ENCODE measurements around the gene SPOCK2.
"Not testable (repeated sequence)": the region's sequence is repeated elsewhere in the genome, so short reads cannot be mapped to it uniquely, and the experiment has no call there.

The SPOCK2 gene

DNA sequence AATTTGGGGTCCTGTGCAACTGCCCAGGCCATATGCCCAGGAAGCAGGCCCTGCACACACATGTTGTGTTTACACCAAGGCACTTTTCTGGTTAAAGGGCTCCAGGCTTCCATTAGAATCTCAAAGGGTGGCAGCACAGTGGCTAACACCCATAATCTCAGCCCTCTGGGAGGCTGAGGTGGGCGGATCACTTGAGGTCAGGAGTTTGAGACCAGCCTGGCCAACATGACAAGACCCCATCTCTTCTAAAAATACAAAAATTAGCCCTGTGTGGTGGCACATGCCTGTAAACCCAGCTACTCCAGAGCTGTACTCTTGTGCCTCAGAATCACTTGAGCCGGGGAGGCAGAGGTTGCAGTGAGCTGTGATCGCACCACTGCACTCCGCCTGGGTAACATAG is 53.6 kb downstream of the SPOCK2 start:
- TF ChIP-seq, protein P1, sequence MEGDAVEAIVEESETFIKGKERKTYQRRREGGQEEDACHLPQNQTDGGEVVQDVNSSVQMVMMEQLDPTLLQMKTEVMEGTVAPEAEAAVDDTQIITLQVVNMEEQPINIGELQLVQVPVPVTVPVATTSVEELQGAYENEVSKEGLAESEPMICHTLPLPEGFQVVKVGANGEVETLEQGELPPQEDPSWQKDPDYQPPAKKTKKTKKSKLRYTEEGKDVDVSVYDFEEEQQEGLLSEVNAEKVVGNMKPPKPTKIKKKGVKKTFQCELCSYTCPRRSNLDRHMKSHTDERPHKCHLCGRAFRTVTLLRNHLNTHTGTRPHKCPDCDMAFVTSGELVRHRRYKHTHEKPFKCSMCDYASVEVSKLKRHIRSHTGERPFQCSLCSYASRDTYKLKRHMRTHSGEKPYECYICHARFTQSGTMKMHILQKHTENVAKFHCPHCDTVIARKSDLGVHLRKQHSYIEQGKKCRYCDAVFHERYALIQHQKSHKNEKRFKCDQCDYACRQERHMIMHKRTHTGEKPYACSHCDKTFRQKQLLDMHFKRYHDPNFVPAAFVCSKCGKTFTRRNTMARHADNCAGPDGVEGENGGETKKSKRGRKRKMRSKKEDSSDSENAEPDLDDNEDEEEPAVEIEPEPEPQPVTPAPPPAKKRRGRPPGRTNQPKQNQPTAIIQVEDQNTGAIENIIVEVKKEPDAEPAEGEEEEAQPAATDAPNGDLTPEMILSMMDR (IDR thresholded peaks at IDR 0.05; ENCODE audit: insufficient read depth, low read length, missing control alignments) = no peak
- POLR2A ChIA-PET = no interaction called here
- H3K4me3 ChIP-seq (ENCODE audit: low read depth, low read length) = no peak overlapping the region
- CTCF ChIA-PET = interaction anchor here (1.0 to 2.0 kb wide), 4 partner anchors 11 to 78 kb away, joined by 3 to 22 read pairs (median 6); no protein-coding TSS in a partner anchor
- no peak for DNase-seq (ENCODE audit: low read depth, low spot score)

DNA sequence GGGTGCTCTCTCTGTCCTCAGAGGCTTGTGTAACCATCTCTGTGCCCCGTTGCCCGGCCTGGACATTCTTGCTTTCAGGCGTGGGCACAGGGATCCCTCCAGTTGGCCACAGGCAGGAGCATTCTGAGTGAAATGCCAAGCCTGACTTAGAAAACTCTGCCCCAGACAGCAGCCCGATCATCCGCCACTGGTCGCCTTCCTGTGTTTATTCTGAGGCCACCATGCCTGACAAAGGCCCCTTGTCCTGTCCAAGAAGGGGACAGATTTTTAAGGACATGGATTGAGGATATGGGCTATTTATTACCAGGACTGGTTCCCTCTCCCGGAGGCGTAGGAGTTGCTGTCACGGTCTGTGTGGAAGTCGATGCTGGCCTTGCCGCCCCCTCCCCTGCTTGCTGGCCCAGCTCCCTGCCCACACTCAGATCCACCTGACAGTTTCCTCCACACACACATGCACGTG is 54.3 kb downstream of the SPOCK2 start:
- POLR2A ChIA-PET = no interaction called here
- no peak overlapping the region for H3K4me3 ChIP-seq (ENCODE audit: low read depth, low read length)
- CTCF ChIA-PET = interaction anchor here (2.0 kb wide), 1 partner anchor 11 kb away, joined by 9 read pairs; no protein-coding TSS in a partner anchor
- TF ChIP-seq, protein P1 (IDR thresholded peaks at IDR 0.05; ENCODE audit: insufficient read depth, low read length, missing control alignments) = no peak
- DNase-seq (ENCODE audit: low read depth, low spot score) = no peak

DNA sequence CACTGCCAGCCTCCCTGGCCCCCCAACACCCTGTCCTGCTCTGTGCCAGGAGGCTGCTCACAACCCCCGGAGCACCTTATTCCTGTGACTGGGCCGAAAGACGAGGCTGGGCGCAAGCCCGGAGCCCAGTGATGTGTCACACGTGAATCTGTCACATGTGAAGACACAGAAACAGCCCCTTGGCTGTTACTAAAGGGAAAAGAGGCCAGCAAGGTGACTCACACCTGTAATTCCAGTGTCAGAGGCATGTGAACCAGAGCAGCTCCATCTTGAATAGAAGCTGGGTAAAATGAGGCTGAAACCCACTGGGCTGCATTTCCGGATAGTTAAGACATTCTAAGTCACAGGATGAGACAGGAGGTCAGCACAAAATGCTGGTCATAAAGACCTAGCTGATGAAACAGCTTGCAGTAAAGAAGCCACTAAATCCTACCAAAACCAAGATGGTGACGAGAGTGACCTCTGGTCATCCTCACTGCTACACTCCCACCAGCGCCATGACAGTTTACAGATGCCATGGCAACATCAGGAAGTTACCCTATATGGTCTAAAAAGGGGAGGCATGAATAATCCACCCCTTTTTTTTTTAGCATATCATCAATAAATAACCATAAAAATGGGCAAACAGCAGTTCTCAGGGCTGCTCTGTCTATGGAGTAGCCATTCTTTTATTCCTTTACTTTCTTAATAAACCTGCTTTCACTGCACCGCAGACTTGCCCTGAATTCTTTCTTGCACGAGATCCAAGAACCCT is 55.8 kb downstream of the SPOCK2 start:
- CTCF ChIA-PET = interaction anchor here (1.2 to 2.1 kb wide), 2 partner anchors 15 to 75 kb away, joined by 4 to 10 read pairs; no protein-coding TSS in a partner anchor
- POLR2A ChIA-PET; DNase-seq (ENCODE audit: low read depth, low spot score); H3K4me3 ChIP-seq (ENCODE audit: low read depth, low read length): not testable (repeated sequence)

DNA sequence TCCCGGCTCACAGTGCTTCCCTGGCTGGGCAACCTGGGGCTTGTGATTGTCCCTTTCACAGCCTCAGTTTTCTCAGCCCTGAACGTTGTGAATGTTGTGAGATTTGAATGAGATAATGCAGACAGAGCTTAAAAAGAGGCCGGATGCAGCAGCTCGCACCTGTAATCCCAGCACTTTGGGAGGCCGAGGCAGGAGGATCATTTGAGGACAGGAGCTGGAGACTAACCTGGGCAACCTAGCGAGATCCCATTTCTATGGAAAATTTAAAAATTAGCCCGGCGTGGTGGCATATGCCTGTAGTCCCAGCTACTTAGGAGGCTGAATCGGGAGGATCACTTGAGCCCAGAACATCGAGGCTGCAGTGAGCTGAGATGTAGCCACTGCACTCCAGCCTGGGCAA is 56.6 kb downstream of the SPOCK2 start:
- TF ChIP-seq, protein P1 (IDR thresholded peaks at IDR 0.05; ENCODE audit: insufficient read depth, low read length, missing control alignments) = no peak

DNA sequence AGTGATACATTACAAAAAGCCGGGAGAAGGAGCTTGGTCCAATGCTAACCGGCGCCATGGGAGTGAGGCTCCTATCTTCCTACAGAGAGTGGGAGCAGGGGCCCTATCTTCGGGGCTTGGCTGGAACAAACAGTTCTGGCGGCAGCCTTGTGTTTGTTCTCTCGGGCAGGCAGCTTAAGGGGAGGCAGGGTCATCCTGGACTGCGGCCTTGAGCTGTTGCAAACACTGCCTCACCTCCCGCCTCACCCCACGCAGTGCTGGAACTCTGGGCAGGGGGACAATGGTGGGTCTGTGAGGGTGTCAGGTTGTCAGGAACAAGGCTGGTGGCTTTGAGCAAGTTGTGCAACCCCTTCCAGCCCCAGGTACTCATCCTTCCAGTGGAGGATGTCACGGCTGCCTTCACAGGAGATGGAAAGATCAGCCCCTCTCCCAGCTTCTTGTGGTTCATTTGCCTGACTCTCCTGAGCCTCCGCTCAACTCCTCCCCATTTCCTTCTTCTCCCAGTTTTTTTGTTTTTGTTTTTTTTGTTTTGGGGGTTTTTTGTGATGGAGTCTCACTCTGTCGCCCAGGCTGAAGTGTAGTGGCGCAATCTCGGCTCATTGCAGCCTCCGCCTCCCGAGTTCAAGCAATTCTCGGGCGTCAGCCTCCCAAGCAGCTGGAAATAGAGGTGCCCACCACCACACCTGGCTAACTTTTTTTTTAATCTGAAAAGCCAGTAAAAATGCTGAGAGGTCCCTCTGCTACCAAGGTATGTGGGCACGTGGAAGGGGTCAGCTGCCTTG is 57.4 kb downstream of the SPOCK2 start:
- no peak for DNase-seq (ENCODE audit: low read depth, low spot score)
- POLR2A ChIA-PET = no interaction called here
- H3K4me3 ChIP-seq (ENCODE audit: low read depth, low read length) = no peak overlapping the region
- TF ChIP-seq, protein P1 (IDR thresholded peaks at IDR 0.05; ENCODE audit: insufficient read depth, low read length, missing control alignments) = no peak
- CTCF ChIA-PET = interaction anchor here (1.1 to 3.3 kb wide), 6 partner anchors 13 to 134 kb away, joined by 3 to 12 read pairs (median 6); no protein-coding TSS in a partner anchor

More for the DNA sequence above, 56.6 kb downstream of the SPOCK2 start:
- ChIA-PET CTCF (interaction anchor here (1.1 to 2.1 kb wide), 4 partner anchors 12 to 135 kb away, joined by 3 to 10 read pairs (median 4); no protein-coding TSS in a partner anchor), POLR2A (no interaction called here)
- H3K4me3 ChIP-seq (ENCODE audit: low read depth, low read length) = no peak overlapping the region
- no peak for DNase-seq (ENCODE audit: low read depth, low spot score)

DNA sequence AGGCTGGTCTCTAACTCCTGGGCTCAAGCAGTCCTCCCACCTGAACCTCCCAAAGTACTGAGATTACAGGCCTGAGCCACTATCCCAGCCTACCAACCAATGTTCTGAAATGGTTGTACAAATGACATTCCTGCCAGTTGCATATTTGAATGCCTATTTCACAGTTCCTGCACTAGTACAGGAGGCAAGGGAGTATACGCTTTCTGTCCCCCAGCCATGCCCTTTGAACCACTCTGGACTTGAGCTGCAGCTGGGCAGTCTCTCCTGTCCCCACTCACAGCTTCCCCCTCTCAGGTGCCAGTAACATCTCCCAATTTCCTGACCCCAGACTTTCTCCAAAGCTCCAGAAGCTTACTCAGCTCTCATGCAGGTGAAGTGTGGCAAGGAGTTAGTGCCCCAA is 58.9 kb downstream of the SPOCK2 start:
- TF ChIP-seq, protein P1 (IDR thresholded peaks at IDR 0.05; ENCODE audit: insufficient read depth, low read length, missing control alignments) = no peak
- H3K4me3 ChIP-seq (ENCODE audit: low read depth, low read length) = no peak overlapping the region
- ChIA-PET POLR2A (no interaction called here), CTCF (interaction anchor here (1.2 to 3.3 kb wide), 4 partner anchors 10 to 72 kb away, joined by 3 to 12 read pairs (median 6); no protein-coding TSS in a partner anchor)
- DNase-seq (ENCODE audit: low read depth, low spot score) = no peak
